HepG2 (cell line): ENCODE results near the gene CA4. TPM values are rescaled to one million over a fixed set of nuclear protein-coding genes. Genes with fewer than 3 reads are reported as not detected.
A peak's percentile ranks its signal among the peaks of the same experiment; 100 is the strongest.

Source experiments
- ATRX ChIP-seq: sonication (generic); formaldehyde crosslinking; IDR thresholded peaks from 2 replicates; pipeline ENCODE4 v1.4.0; 2020; ENCODE audit warnings: missing genetic modification reagents, borderline replicate concordance
- ELF1 ChIP-seq: sonication (generic); formaldehyde crosslinking; IDR thresholded peaks from 2 replicates; pipeline ENCODE4 v1.4.0; 2020; ENCODE audit warnings: missing genetic modification reagents
- IKZF5 ChIP-seq: IDR thresholded peaks from 2 replicates; pipeline ENCODE4 v1.6.1; 2018; ENCODE audit warnings: missing genetic modification reagents, mild to moderate bottlenecking, missing compliant biosample characterization
- KAT8 ChIP-seq: IDR thresholded peaks from 2 replicates; pipeline ENCODE4 v1.6.1; 2016; ENCODE audit warnings: missing genetic modification reagents, missing compliant biosample characterization
- KLF11 ChIP-seq: IDR thresholded peaks from 2 replicates; pipeline ENCODE4 v1.6.1; 2016; ENCODE audit warnings: missing compliant biosample characterization
- PLRG1 ChIP-seq: fragments of 450-650 bp; conservative IDR thresholded peaks from 2 replicates; pipeline ENCODE4 v1.6.1; 2016
- RNF2 ChIP-seq: fragments of 450-650 bp; conservative IDR thresholded peaks from 2 replicates; pipeline ENCODE4 v1.6.1; 2016; ENCODE audit warnings: low read depth
- SP2 ChIP-seq: sonication (generic); formaldehyde crosslinking; IDR thresholded peaks from 2 replicates; pipeline ENCODE4 v1.5.1; 2020; ENCODE audit warnings: mild to moderate bottlenecking, missing genetic modification reagents
- TCF7 ChIP-seq: sonication (generic); IDR thresholded peaks from 2 replicates; pipeline ENCODE4 v1.6.1; 2016; ENCODE audit warnings: antibody characterized with exemption, low read depth
- ZNF280D ChIP-seq: sonication (generic); formaldehyde crosslinking; IDR thresholded peaks from 2 replicates; pipeline ENCODE4 v1.5.1; 2020; ENCODE audit warnings: mild to moderate bottlenecking, missing genetic modification reagents
- ZNF558 ChIP-seq: sonication (generic); formaldehyde crosslinking; IDR thresholded peaks from 2 replicates; pipeline ENCODE4 v1.9.0; 2022; ENCODE audit warnings: mild to moderate bottlenecking, missing genetic modification reagents, borderline replicate concordance
- ZNF772 ChIP-seq: sonication (generic); formaldehyde crosslinking; IDR thresholded peaks from 2 replicates; pipeline ENCODE4 v1.5.0; 2020; ENCODE audit warnings: mild to moderate bottlenecking, missing genetic modification reagents
- ZNF850 ChIP-seq: sonication (generic); formaldehyde crosslinking; conservative IDR thresholded peaks from 2 replicates; pipeline ENCODE4 v1.9.0; 2021; ENCODE audit warnings: mild to moderate bottlenecking, missing genetic modification reagents
- polyA plus RNA-seq, 8 experiments: library from polyadenylated mRNA; depleted of rRNA in 3 of 8; stranded (reverse) in 7 of 8; unstranded in 1 of 8; fragments of >200 nt; fragmentation: Illumina TruSeq in 4 of 8; extraction: Trizol in 4 of 8; gene quantifications; 2 replicates each; pipeline versions ENCODE4 v1.2.1 to v1.2.3, GENCODE V29; 2011 to 2016; ENCODE audit warnings: low read depth in 4 of 8, missing spikeins in 1 of 8, mixed read lengths in 1 of 8; ENCODE audit not compliant: insufficient read depth in 1 of 8
- total RNA-seq, 5 experiments: library from RNA; depleted of rRNA; stranded (reverse); fragments of >200 nt; fragmentation: Illumina TruSeq; extraction: Trizol; gene quantifications; 2 replicates each; pipeline ENCODE4 v1.2.3, GENCODE V29; 2016; ENCODE audit warnings: low read depth in 1 of 5
- TF ChIP-seq, protein P1 (sequence below): sonication (generic); formaldehyde crosslinking; IDR thresholded peaks from 2 replicates; pipeline ENCODE4 v1.5.0; 2020; ENCODE audit warnings: mild to moderate bottlenecking, low read depth, missing genetic modification reagents, borderline replicate concordance
- TF ChIP-seq, protein P2 (sequence below): sonication (generic); formaldehyde crosslinking; IDR thresholded peaks from 2 replicates; pipeline ENCODE4 v1.4.0; 2020; ENCODE audit warnings: low read depth, mild to moderate bottlenecking, missing genetic modification reagents
- TF ChIP-seq, protein P3 (sequence below): fragments of 450-650 bp; IDR thresholded peaks from 2 replicates; pipeline ENCODE4 v1.6.1; 2017
- TF ChIP-seq, protein P4 (sequence below): sonication (generic); formaldehyde crosslinking; IDR thresholded peaks from 2 replicates; pipeline ENCODE4 v1.5.0; 2020; ENCODE audit warnings: mild to moderate bottlenecking, missing genetic modification reagents
- TF ChIP-seq, protein P5 (sequence below), 2 experiments: fragments of 450-650 bp in 1 of 2; sonication (generic) in 1 of 2; formaldehyde crosslinking; IDR thresholded peaks; 2 replicates each; pipeline versions ENCODE4 v1.5.0 to v1.8.0; 2020 to 2022; ENCODE audit warnings: mild to moderate bottlenecking in 1 of 2, missing genetic modification reagents in 1 of 2

CA4 gene
- total and polyA plus RNA-seq, 2 of the 13 experiments (the other 11 are each of a cell fraction or from before 2014, with no cell fraction given), result not detected

- TF ChIP-seq ATRX (CRISPR knock-in tag) (no peak), ZNF850 (CRISPR knock-in tag) (no peak), ZNF280D (CRISPR knock-in tag) (peak; percentile 86; the same call in 1 of the 2 replicates), ELF1 (peak; percentile 68), ZNF772 (CRISPR knock-in tag) (peak; percentile 83), KAT8 (CRISPR knock-in tag) (peak; percentile 92), IKZF5 (CRISPR knock-in tag) (peak; percentile 56; the same call in 1 of the 2 replicates), TCF7 (no peak), ZNF558 (no peak), KLF11 (CRISPR knock-in tag) (no peak), PLRG1 (no peak), SP2 (CRISPR knock-in tag) (peak; percentile 72), RNF2 (peak; percentile 91)
- TF ChIP-seq, protein P1, sequence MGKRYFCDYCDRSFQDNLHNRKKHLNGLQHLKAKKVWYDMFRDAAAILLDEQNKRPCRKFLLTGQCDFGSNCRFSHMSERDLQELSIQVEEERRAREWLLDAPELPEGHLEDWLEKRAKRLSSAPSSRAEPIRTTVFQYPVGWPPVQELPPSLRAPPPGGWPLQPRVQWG, result no peak
- TF ChIP-seq, protein P2, sequence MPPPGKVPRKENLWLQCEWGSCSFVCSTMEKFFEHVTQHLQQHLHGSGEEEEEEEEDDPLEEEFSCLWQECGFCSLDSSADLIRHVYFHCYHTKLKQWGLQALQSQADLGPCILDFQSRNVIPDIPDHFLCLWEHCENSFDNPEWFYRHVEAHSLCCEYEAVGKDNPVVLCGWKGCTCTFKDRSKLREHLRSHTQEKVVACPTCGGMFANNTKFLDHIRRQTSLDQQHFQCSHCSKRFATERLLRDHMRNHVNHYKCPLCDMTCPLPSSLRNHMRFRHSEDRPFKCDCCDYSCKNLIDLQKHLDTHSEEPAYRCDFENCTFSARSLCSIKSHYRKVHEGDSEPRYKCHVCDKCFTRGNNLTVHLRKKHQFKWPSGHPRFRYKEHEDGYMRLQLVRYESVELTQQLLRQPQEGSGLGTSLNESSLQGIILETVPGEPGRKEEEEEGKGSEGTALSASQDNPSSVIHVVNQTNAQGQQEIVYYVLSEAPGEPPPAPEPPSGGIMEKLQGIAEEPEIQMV (CRISPR knock-in tag), result peak; percentile 85; the same call in 1 of the 2 replicates
- TF ChIP-seq, protein P3, sequence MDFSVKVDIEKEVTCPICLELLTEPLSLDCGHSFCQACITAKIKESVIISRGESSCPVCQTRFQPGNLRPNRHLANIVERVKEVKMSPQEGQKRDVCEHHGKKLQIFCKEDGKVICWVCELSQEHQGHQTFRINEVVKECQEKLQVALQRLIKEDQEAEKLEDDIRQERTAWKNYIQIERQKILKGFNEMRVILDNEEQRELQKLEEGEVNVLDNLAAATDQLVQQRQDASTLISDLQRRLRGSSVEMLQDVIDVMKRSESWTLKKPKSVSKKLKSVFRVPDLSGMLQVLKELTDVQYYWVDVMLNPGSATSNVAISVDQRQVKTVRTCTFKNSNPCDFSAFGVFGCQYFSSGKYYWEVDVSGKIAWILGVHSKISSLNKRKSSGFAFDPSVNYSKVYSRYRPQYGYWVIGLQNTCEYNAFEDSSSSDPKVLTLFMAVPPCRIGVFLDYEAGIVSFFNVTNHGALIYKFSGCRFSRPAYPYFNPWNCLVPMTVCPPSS, result no peak
- TF ChIP-seq, protein P4, sequence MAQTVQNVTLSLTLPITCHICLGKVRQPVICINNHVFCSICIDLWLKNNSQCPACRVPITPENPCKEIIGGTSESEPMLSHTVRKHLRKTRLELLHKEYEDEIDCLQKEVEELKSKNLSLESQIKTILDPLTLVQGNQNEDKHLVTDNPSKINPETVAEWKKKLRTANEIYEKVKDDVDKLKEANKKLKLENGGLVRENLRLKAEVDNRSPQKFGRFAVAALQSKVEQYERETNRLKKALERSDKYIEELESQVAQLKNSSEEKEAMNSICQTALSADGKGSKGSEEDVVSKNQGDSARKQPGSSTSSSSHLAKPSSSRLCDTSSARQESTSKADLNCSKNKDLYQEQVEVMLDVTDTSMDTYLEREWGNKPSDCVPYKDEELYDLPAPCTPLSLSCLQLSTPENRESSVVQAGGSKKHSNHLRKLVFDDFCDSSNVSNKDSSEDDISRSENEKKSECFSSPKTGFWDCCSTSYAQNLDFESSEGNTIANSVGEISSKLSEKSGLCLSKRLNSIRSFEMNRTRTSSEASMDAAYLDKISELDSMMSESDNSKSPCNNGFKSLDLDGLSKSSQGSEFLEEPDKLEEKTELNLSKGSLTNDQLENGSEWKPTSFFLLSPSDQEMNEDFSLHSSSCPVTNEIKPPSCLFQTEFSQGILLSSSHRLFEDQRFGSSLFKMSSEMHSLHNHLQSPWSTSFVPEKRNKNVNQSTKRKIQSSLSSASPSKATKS (CRISPR knock-in tag), result no peak
- TF ChIP-seq, protein P5, sequence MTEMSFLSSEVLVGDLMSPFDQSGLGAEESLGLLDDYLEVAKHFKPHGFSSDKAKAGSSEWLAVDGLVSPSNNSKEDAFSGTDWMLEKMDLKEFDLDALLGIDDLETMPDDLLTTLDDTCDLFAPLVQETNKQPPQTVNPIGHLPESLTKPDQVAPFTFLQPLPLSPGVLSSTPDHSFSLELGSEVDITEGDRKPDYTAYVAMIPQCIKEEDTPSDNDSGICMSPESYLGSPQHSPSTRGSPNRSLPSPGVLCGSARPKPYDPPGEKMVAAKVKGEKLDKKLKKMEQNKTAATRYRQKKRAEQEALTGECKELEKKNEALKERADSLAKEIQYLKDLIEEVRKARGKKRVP (CRISPR knock-in tag; IDR thresholded peaks at IDR 0.05), result 0 out of 4 replicates have a peak, but pooled peaks of 1 of the 2 experiments have one; percentile 60
These were observed 14.4 kb upstream of the CA4 start (continued) for GRCh38 chr17:60135151-60135950.
